Measurements from ENCODE around the gene ZNF425.
"Not testable (repeated sequence)": the region's sequence is repeated elsewhere in the genome, so short reads cannot be mapped to it uniquely, and the experiment has no call there.

The ZNF425 gene

DNA sequence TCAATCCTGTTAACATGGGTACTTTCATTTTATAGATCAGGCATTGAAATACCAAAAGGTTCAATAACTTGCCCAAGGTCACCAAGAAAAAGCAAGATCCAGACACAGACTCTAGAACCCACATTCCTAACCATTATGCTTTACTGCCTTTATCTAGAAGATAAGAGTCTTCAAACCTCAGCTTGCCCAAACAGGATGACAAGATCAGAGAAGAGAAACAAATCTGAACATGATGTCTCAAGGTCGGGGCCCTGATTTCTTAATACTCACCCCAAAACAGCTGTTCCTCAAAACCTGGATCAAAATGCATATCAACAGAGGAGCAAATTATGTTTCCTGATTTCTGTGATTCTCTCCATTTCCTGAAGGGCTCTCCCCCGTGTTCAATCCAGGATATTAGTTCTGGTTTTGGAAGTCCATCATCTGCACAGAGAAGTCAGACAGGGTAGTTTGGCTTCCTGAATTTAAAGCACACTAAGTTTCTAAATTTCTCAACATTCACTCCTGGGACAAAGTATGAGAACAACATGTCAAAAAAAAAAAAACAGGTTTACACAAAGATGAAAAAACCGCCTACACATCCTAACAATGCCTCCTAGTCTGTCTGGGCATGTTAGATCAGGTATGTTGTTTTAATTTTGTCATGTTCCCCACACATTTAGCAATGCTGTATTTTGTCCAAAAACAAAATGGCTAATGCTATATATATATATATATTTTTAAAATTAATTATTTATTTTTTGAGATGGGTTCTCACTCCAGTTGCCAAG is 51.8 kb downstream of the ZNF425 start:
- no peak for DNase-seq (ENCODE audit: low read depth, low spot score)

DNA sequence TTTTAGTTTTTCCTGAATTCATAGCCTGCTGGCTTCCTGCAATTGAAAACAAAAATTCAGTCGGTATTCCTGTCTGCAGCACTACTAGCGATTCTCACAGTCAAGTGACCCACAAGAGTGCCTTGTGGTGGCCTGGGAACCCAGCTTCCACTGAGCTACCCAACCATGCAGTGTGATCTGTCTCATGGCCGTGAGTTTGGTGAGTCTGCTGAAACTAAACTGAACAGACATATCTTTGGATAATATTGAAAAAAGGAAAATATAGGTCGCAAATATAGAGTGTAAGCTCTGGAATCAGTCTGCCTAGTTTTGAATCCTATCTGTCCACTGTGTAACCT is 53.7 kb downstream of the ZNF425 start:
- DNase-seq (ENCODE audit: low read depth, low spot score), result no peak

DNA sequence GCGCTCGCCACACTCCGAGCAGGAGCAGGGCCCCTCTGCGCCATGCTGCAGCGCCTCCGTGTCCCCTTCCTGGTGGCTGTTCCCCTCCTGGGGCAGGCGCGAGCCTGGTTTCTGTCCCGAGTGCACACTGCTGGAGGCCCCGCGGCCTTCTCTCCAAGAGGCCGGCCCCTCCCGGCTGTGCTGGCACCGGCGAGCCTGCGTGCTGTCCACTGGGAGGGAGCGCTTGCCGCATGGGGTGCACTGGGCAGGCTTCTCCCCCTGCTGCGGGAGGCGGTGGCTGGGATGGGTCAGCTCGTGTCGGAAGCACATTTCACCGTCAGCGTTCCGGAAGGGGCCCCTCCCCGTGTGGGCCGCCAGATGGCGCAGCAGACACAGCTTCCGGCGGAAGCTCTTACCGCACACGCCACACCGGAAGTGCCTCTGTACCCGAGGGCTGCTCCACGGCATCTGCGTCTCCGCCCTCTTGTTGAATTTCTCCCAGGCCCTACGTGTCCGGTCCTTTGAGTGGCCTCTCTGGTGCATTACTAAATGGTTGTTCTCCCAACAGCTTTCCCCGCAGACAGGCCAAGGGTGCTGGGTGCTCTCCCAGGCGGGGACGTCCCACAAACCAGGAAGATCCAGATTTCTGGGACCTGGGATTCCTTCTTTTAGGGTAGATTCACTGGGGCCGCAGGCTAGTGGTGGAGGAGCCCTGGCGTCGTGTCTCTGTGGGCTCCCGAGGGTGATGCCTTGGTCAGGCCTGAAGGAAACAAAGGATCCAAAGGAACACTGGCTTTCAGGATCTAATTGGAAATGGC is 54.3 kb downstream of the ZNF425 start:
- no peak for DNase-seq (ENCODE audit: low read depth, low spot score)

DNA sequence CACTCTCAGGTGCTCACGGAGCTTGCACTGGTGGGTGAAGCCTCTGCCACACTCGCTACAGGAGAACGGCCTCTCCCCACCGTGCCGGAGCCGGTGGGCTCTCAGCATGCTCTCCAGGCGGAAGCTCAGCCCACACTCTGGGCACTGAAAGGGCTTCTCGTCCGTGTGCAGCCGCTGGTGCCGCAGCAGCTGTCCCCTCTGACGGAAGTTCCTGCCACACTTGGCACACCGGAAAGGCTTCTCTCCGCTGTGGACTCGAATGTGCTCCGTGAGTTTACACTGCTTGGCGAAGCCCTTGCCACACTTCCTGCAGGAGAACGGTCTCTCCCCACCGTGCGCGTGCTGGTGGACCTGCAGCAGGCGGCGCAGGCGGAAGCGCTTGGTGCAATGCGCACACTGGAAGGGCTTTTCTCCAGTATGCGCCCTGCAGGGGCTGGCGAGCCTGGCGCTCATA is 54.9 kb downstream of the ZNF425 start:
- DNase-seq (ENCODE audit: low read depth, low spot score), result no peak

DNA sequence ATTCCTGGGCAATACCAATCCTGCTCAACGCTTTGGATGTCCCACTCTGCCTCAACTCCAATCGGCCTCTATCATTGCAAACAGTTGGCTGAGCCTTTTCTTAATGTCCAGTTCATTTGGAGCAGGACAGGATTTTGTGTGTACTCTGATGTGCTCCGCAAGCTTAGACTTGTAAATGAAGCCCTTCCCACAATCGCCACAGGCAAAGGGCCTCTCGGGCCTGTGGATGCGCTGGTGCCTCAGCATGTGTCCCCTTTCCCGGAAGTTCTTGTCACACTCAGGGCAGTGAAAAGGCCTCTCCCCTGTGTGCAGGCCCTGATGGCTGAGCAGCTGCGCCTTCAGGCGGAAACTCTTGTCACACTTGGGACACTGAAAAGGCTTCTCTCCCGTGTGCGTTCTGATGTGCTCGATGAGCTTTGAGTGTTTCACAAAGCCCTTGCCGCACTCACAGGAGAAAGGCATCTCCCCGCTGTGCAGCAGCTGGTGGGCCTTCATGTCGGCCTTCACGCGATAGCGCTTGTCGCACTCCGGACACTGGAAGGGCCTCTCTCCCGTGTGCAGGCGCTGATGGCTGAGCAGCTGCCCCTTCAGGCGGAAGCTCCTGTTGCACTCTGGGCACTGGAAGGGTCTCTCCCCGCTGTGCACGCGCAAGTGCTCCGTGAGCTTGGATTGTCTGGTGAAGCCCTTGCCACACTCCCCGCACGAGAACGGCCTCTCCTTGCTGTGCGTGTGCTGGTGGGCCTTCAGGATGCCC is 55.6 kb downstream of the ZNF425 start:
- DNase-seq (ENCODE audit: low read depth, low spot score), result no peak

DNA sequence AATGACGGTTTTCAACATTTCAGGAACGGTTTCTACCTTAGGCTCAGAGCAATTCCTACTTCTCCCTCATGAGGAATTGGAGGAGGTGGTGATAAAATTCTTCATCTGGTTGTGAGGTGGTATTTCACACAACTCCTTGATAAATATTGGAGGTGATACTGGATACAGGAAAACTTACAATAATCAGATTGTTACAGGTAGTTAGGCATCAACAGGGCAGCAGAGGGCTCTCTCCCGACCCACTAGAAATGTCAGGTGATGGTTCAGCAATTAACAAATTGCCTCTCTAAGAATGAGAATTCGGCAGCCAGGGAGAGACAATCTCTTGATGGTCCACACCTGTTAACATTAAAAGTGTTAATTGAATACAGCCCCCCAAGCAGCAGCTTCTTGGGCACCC is 58.3 kb downstream of the ZNF425 start:
- DNase-seq (ENCODE audit: low read depth, low spot score), result no peak

DNA sequence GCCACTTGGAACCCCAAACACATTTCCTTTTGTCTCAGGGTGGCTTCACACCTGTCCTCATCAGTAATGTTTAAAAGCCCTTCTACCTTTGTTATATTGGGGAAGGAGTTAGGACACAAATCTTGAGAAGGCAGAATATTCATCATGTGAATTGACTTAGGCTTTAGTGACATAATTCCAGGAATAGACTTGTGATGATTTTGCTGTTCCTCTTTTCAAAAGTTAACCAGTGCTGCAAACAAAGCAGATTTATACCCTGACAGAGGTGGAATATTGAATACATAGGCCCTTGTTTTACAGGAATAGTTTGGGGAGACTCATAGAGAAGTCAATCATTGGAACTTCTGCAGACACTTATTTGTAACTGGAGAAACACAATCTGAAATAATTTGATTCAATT is 62.6 kb downstream of the ZNF425 start:
- DNase-seq (ENCODE audit: low read depth, low spot score), result no peak

DNA sequence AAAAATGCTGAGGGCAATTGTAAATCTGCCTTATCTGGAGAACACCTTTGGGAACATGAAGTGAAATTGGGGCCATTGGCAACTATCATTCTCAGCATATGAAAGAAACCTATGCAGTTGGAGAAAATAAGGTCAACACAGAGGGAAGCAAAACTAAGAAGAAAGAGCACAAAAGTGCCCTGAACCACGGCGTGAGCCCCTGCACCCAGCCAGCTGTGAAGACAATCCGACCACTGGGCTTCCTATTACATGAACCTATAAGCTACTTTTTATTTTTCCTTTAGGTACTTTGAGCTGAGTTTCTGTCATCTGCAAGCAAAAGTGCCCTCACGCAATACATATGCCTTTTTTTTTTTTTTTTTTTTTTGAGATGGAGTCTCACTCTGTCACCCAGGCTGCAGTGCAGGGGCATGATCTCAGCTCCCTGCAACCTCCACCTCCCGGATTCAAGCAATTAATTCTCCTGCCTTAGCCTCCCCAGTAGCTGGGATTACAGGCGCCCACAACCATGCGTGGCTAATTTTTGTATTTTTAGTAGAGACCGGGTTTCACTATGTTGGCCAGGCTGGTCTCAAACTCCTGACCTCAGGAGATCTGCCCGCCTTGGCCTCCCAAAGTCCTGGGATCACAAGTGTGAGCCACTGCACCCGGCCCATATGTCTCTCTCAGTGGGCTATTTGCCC is 63.8 kb downstream of the ZNF425 start:
- not testable (repeated sequence) for DNase-seq (ENCODE audit: low read depth, low spot score)

DNA sequence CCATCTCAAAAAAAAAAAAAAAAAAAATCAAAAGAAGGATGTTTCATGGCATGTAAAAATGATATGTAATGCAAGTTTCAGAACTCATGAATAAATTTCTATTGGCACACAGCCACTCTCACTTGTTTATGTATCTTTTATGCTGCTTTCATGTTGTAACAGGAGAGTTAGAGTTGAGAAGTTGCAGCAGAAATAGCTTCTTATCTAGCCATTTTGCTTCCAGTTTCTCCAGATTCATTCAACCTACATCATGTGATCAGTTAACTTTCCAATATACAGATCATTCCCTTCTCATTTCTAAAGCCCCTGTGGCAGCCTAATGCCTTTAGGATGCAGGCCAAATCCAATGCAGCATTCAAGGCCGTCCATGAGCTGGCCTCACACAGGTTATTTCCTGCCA is 66.0 kb downstream of the ZNF425 start:
- no peak for DNase-seq (ENCODE audit: low read depth, low spot score)

DNA sequence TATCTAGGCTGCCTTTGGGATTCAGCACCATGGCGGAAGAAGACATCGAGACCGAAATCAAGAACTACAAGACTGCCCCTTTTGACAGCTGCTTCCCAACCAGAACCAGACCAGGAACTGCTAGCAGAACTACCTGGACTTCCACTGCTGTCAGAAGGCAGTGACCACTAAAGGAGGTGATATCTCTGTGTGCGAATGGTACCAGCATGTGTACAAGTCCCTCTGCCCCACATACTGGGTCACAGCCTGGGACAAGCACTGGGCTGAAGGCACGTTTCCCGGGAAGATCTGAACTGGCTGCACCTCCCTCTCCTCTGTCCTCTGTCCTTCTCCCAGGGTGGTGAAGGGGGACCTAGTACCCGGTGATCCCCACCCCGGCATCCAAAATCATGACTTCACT is 72.2 kb downstream of the ZNF425 start:
- no peak for DNase-seq (ENCODE audit: low read depth, low spot score)

DNA sequence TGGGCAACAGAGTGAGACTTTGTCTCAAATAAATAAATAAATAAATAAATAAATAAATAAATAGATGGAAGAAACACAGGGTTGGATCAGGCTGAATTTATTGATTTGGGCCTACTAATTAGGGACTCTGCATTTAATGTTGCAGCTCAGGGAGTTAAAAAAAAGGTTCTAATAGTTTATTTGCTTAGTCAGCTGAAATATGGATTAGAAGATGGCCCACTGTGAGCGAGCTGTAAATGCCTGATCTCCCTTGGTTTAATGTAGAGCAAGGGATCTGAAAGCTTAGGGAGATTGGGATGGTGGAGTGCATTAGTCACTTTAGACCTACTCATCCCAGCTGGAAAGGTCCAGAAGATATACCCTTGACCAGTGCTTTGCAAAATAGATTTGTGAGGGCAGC is 72.7 kb downstream of the ZNF425 start:
- DNase-seq (ENCODE audit: low read depth, low spot score), result no peak

Measured in smooth muscle cell of the brain vasculature (primary cell).